GM23248 (cell line): Measurements from ENCODE around the gene ATAD1. TPM values are rescaled to one million over a fixed set of nuclear protein-coding genes. Genes with fewer than 3 reads are reported as not detected.
"Not testable (repeated sequence)": the region's sequence is repeated elsewhere in the genome, so short reads cannot be mapped to it uniquely, and the experiment has no call there.

Experiments
- DNase-seq: peaks from one replicate; pipeline ENCODE4 v3.0.0-alpha.2; 2015
- H2AFZ ChIP-seq: fragments of 200-600 bp; sonication (generic); 2 replicates; pipeline ENCODE4 v1.6.1; 2016; ENCODE audit warnings: antibody characterized with exemption
- H3F3A ChIP-seq: fragments of 200-600 bp; sonication (generic); 2 replicates; pipeline ENCODE4 v1.6.1; 2016; ENCODE audit warnings: mild to moderate bottlenecking, antibody characterized with exemption, mixed run types; ENCODE audit not compliant: insufficient read depth
- H3K27ac ChIP-seq: fragments of 200-600 bp; sonication (generic); 2 replicates; pipeline ENCODE4 v1.5.1; 2016; ENCODE audit warnings: mild to moderate bottlenecking
- H3K27me3 ChIP-seq: fragments of 200-600 bp; sonication (generic); replicated peaks from 2 replicates; pipeline ENCODE4 v1.6.1; 2016; ENCODE audit warnings: mild to moderate bottlenecking; ENCODE audit not compliant: insufficient read depth
- H3K36me3 ChIP-seq: fragments of 200-600 bp; sonication (generic); 2 replicates; pipeline ENCODE4 v1.6.1; 2016; ENCODE audit warnings: low read depth, mild to moderate bottlenecking
- H3K4me1 ChIP-seq: fragments of 200-600 bp; sonication (generic); 2 replicates; pipeline ENCODE4 v1.6.1; 2016; ENCODE audit warnings: mild to moderate bottlenecking; ENCODE audit not compliant: insufficient read depth
- H3K4me2 ChIP-seq: fragments of 200-600 bp; sonication (generic); one replicate; pipeline ENCODE4 v1.6.1; 2016; ENCODE audit warnings: mild to moderate bottlenecking; ENCODE audit not compliant: unreplicated experiment
- H3K4me3 ChIP-seq: fragments of 200-600 bp; sonication (generic); 2 replicates; pipeline ENCODE4 v1.5.1; 2016; ENCODE audit warnings: mild to moderate bottlenecking
- H3K79me2 ChIP-seq: fragments of 200-600 bp; sonication (generic); 2 replicates; pipeline ENCODE4 v1.6.1; 2016; ENCODE audit warnings: mild to moderate bottlenecking; ENCODE audit not compliant: insufficient read depth
- H3K9ac ChIP-seq: fragments of 200-600 bp; sonication (generic); 2 replicates; pipeline ENCODE4 v1.6.1; 2016; ENCODE audit warnings: mild to moderate bottlenecking
- H3K9me2 ChIP-seq: fragments of 200-600 bp; sonication (generic); 2 replicates; pipeline ENCODE4 v1.6.1; 2016; ENCODE audit warnings: mixed run types, mild to moderate bottlenecking, moderate library complexity; ENCODE audit not compliant: insufficient read depth
- H3K9me3 ChIP-seq: fragments of 200-600 bp; sonication (generic); one replicate; pipeline ENCODE4 v1.6.1; 2017; ENCODE audit warnings: low read depth
- H4K20me1 ChIP-seq: fragments of 200-600 bp; sonication (generic); 2 replicates; pipeline ENCODE4 v1.6.0; 2016; ENCODE audit not compliant: insufficient read depth
- EZH2 ChIP-seq: fragments of 200-600 bp; sonication (generic); IDR thresholded peaks from 2 replicates; pipeline ENCODE4 v1.6.1; 2018; ENCODE audit warnings: antibody characterized with exemption, mild to moderate bottlenecking; ENCODE audit not compliant: insufficient read depth, poor library complexity, severe bottlenecking
- EZH2phosphoT487 ChIP-seq: fragments of 200-600 bp; sonication (generic); IDR thresholded peaks from 2 replicates; pipeline ENCODE4 v1.6.1; 2018; ENCODE audit warnings: antibody characterized with exemption, moderate library complexity, mild to moderate bottlenecking, low read depth; ENCODE audit not compliant: insufficient read depth
- WGBS, 2 experiments: methylation state at CpG; one replicate each; pipeline ENCODE4 v1.1.6; 2015 to 2017; ENCODE audit warnings: low lambda C conversion rate in 2 of 2, low coverage in 1 of 2; ENCODE audit errors: missing lambda C conversion rate in 2 of 2; 5-methylcytosine and 5-hydroxymethylcytosine counted together
- in situ Hi-C: fragments of 300-500 bp; cut with MboI; formaldehyde crosslinking; loops from 2 replicates; pipeline ENCODE4 v1.15.0; 2020
- polyA plus RNA-seq: library from polyadenylated mRNA; unstranded; fragments of >200 nt; fragmentation: Nextera tagmentation; extraction: Ambion mirVana; gene quantifications from 2 replicates; pipeline ENCODE4 v1.2.1, GENCODE V29; 2016
- total RNA-seq: library from RNA; depleted of rRNA; stranded (reverse); fragments of >200 nt; shearing (Covaris generic); gene quantifications from 2 replicates; pipeline ENCODE4 v1.2.3, GENCODE V29; 2014

The ATAD1 gene
- total and polyA plus RNA-seq, 2 experiments from 2014 or later, result 52.4 to 66.8 TPM

DNA sequence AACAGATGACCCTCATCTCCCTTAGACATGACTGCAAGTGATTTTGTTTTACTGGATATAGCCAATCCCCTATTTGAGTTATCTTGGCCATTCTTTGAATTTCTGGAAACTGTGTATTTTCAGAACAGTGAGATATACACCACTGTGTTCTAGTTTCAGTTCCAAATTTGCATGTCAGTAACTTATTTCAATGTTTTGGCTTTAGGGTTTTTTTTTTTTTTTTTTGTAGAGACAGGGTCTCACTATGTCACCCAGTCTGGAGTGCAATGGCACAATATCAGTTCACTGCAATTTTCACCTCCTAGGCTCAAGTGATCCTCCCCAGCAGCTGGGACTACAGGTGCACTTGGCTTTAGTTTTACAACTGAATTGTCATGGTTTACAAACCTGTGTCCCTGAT is 67.2 kb downstream of the ATAD1 start:
- Histone ChIP-seq H3F3A (peaks cover 57% of the 10 kb centered on the region), H3K9me3 (no peaks in the 10 kb centered on the region), H3K36me3 (peaks cover 30% of the 10 kb centered on the region), H3K27ac (peak overlapping the region; percentile 70), H3K9me2 (no peaks in the 10 kb centered on the region), H3K79me2 (no peaks in the 10 kb centered on the region), H3K27me3 (no peaks in the 10 kb centered on the region), H3K4me2 (peak overlapping the region; percentile 57), H3K4me1 (peaks cover 36% of the 10 kb centered on the region), H2AFZ (no peak overlapping the region), H3K9ac (peak overlapping the region; percentile 1; the same call in 1 of the 2 replicates), H3K4me3 (0 out of 2 replicates have a peak overlapping the region, but pooled peaks have one; percentile 4), H4K20me1 (no peaks in the 10 kb centered on the region)
- no peak for DNase-seq
- TF ChIP-seq EZH2phosphoT487 (no peak), EZH2 (no peak)
- in situ Hi-C loops, result no loop called here

DNA sequence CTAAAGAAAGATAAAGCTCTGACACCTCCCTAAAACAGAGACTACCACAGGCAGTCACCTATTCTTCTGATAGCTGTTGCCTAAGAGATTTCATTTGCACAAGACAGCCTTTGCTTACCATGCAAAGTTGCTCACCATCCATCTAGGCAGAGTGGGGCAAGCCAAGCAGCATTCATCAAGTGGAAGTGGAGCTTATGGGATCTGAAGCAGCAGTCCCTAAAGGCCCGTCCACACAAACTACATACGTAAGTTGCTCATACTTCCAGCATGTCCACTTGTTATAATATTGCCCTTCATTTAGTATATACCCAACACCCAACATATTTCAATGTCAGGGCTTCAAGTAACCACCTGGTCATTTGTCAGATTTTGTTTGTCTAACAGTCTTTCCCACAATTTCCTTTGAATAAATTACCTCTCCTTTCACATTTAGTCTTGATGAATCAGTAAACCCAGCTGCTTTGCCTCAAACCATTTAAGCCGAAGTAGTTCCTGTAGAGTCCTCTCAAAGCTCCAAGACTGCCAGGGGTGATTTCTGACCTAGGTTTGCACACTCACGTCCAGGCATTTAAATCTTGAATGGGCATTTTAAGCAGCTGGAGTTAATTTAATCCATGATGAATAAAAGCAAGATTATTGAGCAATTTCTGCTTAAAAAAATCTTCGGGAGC is 67.9 kb downstream of the ATAD1 start:
- no peaks in the 10 kb centered on the region for H4K20me1 ChIP-seq
- peak; percentile 87 for DNase-seq
- H3K9me3 ChIP-seq, result no peaks in the 10 kb centered on the region
- H3K27ac ChIP-seq, result peak overlapping the region; percentile 70
- in situ Hi-C loops, result no loop called here
- H3K4me1 ChIP-seq, result peaks cover 36% of the 10 kb centered on the region
- no peaks in the 10 kb centered on the region for H3K9me2 ChIP-seq
- 0 out of 2 replicates have a peak overlapping the region, but pooled peaks have one; percentile 4 for H3K4me3 ChIP-seq
- no peaks in the 10 kb centered on the region for H3K27me3 ChIP-seq
- peaks cover 57% of the 10 kb centered on the region for H3F3A ChIP-seq
- peak overlapping the region; percentile 57 for H3K4me2 ChIP-seq
- TF ChIP-seq EZH2, result no peak
- TF ChIP-seq EZH2phosphoT487, result no peak
- H2AFZ ChIP-seq, result no peak overlapping the region
- H3K36me3 ChIP-seq, result peaks cover 29% of the 10 kb centered on the region
- H3K79me2 ChIP-seq, result no peaks in the 10 kb centered on the region
- 0 out of 2 replicates have a peak overlapping the region, but pooled peaks have one; percentile 0 for H3K9ac ChIP-seq
- 34% methylated on average over 5 of the region's 5 CpGs for WGBS, 2 experiments

DNA sequence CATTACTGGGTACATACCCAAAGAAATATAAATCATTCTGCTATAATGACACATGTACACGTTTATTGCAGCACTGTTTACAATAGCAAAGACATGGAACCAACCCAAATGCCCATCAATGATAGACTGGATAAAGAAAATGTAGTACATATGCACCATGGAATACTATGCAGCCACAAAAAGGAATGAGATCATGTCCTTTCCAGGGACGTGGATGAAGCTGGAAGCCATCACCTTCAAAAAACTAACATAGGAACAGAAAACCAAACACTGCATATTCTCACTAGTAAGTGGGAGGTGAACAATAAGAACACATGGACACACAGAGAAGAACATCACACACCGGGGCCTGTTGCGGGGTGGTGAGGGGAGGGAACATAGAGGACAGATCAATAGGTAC is 69.8 kb downstream of the ATAD1 start:
- H3K27me3 ChIP-seq, H3K4me3 ChIP-seq, in situ Hi-C loops, H3K79me2 ChIP-seq, H2AFZ ChIP-seq, H3K27ac ChIP-seq, DNase-seq, H4K20me1 ChIP-seq, H3K9me2 ChIP-seq, H3K4me2 ChIP-seq, H3K9ac ChIP-seq, H3K9me3 ChIP-seq: not testable (repeated sequence)
- Histone ChIP-seq H3F3A (peaks cover 44% of the 10 kb centered on the region), H3K36me3 (peaks cover 35% of the 10 kb centered on the region), H3K4me1 (peaks cover 36% of the 10 kb centered on the region)
- 73 to 76% methylated on average over 4 of the region's 4 CpGs for WGBS, 2 experiments

DNA sequence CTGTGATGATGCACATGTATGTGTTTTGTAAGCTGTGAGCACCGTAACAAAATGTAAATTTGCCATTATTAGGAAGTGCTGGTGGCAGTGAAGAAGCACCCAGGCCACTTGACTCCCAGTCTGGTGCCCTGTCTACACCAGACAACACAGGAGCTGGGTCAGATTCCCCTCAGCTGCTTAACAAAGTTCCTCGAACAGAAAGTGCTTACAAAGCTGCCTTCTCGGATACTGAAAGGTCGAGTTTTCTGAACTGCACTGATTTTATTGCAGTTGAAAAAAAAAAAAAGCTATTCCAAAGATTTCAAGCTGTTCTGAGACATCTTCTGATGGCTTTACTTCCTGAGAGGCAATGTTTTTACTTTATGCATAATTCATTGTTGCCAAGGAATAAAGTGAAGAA is 71.1 kb downstream of the ATAD1 start:
- Histone ChIP-seq H3F3A (peaks cover 35% of the 10 kb centered on the region), H3K27me3 (no peaks in the 10 kb centered on the region), H3K36me3 (peaks cover 36% of the 10 kb centered on the region), H3K9me3 (no peaks in the 10 kb centered on the region), H2AFZ (no peak overlapping the region), H3K9me2 (no peaks in the 10 kb centered on the region), H4K20me1 (no peaks in the 10 kb centered on the region), H3K27ac (no peak overlapping the region), H3K4me2 (no peak overlapping the region), H3K9ac (no peak overlapping the region), H3K4me1 (peaks cover 23% of the 10 kb centered on the region), H3K4me3 (no peak overlapping the region), H3K79me2 (no peaks in the 10 kb centered on the region)
- in situ Hi-C loops, result no loop called here
- TF ChIP-seq EZH2phosphoT487 (no peak), EZH2 (no peak)
- WGBS, 2 experiments, result 45 to 53% methylated on average over 4 of the region's 4 CpGs
- no peak for DNase-seq

DNA sequence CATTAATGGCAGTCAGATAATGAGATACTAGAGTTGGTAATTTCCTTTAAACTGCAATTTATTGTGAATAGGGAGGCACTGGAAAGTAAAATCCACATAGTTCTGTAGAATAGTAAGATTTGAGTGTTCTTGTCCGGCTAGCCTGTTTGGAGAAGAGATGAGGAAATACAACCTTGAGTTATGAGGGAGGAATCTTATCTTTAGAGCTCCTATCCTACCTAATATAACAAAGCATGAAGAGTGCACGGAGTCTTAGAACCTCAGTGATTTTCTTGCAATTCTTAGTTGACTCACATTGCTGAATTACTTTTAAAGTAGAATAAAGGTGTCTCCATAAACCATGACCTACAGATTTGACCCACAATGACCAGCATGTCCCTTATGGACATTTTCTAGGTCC is 73.4 kb downstream of the ATAD1 start:
- H3K4me1 ChIP-seq, result peaks cover 4% of the 10 kb centered on the region
- no peaks in the 10 kb centered on the region for H3K27me3 ChIP-seq
- TF ChIP-seq EZH2, result no peak
- no peak for TF ChIP-seq EZH2phosphoT487
- H3K4me2 ChIP-seq, result no peak overlapping the region
- H3K9me2 ChIP-seq, result no peaks in the 10 kb centered on the region
- peaks cover 32% of the 10 kb centered on the region for H3K36me3 ChIP-seq
- H4K20me1 ChIP-seq, result no peaks in the 10 kb centered on the region
- 97 to 98% methylated on average over 2 of the region's 2 CpGs for WGBS, 2 experiments
- H2AFZ ChIP-seq, result no peak overlapping the region
- H3K27ac ChIP-seq, result no peak overlapping the region
- no peaks in the 10 kb centered on the region for H3K79me2 ChIP-seq
- H3K9me3 ChIP-seq, result no peaks in the 10 kb centered on the region
- H3K4me3 ChIP-seq, result no peak overlapping the region
- no peak overlapping the region for H3K9ac ChIP-seq
- in situ Hi-C loops, result no loop called here
- peaks cover 22% of the 10 kb centered on the region for H3F3A ChIP-seq
- no peak for DNase-seq

DNA sequence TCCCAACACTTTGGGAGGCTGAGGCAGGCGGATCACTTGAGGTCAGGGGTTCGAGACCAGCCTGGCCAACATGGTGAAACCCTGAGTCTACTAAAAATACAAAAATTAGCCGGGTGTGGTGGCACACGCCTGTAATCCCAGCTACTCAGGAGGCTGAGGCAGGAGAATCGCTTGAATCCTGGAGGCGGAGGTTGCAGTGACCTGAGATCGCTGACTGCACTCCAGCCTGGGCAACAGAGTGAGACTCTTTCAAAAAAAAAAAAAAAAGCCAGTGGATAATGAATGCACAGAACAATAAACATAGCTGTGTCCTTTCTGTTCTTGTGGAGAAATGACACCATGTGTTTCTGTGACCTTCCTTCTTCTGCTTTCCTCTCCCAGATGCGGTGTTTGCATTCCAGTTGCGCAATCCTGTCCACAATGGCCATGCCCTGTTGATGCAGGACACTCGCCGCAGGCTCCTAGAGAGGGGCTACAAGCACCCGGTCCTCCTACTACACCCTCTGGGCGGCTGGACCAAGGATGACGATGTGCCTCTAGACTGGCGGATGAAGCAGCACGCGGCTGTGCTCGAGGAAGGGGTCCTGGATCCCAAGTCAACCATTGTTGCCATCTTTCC is 74.9 kb downstream of the ATAD1 start:
- H3K9me3 ChIP-seq, H3K27me3 ChIP-seq, in situ Hi-C loops, H3K4me1 ChIP-seq, H3K27ac ChIP-seq, DNase-seq, H2AFZ ChIP-seq, H3K4me3 ChIP-seq, H3K9ac ChIP-seq, H3K4me2 ChIP-seq, H3K9me2 ChIP-seq, H3K79me2 ChIP-seq, H4K20me1 ChIP-seq: not testable (repeated sequence)
- Histone ChIP-seq H3F3A (peaks cover 18% of the 10 kb centered on the region), H3K36me3 (peaks cover 28% of the 10 kb centered on the region; the same call in 1 of the 2 replicates)
- 97 to 98% methylated on average over 18 of the region's 18 CpGs for WGBS, 2 experiments
